Activated CD4-positive, alpha-beta T cell treated with anti-CD3 and anti-CD28 coated beads for 48 hours (primary cell): Measurements from ENCODE around the gene SOCS6.
"Not testable (repeated sequence)": the region's sequence is repeated elsewhere in the genome, so short reads cannot be mapped to it uniquely, and the experiment has no call there.

Source experiments
- DNase-seq: peaks from one replicate; pipeline ENCODE4 v3.0.0-alpha.2; 2020

The SOCS6 gene

DNA sequence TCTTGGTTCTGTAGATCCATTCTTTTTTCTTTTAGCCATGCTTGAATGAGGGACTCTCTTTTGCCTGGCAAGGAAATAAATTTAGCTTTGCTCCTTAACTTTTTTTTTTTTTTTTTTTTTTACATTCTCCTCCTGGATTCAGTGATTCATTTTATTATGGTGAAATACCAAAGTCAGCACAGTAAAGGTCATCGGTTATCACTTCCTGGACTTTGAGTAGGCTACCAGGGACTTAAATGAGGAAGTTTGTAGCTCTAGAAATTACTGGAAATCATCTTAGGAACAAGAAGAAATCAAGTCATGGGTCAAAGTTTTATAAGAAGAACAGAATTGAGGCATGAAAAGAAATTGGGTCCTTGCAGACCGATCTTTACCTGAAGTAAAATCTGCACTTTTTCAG lies 75.0 kb downstream of the SOCS6 start:
- no peak for DNase-seq

DNA sequence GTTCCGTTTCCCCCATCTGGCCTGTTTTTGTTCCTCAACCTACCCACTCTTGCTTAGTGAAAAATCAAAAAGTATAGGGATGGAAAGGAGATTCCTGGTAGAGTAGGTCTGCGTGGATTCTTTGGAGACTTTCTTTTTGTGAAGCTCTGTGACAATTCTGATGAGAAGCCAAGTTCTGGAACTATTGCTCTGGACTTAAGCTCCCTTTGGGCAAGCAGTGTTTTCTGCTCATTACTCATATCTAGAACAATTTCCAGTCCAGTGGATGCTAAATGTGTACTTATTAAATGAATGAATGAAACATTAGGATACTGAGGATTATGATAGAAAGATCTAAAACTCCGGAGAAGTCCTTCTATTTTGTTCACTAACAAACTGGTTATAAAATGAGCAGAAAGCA lies 76.5 kb downstream of the SOCS6 start:
- DNase-seq = no peak

DNA sequence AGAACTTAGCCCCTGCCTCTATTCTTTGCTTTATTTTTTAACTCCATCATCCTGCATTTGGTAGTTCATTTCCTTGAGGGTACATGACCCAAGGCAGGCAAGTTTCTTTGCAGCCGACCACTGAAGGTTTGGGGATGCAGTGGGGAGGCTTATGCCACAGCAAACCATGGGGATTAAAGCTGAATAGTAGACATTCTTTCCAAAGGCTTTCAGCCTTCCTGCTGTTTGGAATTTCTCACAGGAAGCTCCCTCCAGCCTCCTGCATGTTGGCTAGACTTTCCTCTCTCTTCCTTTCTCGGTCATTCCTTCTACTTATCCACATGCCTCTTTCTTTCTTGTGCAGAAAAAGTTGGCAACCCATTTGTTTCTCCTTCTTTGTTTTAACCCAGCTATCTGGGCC lies 77.3 kb downstream of the SOCS6 start:
- no peak for DNase-seq

DNA sequence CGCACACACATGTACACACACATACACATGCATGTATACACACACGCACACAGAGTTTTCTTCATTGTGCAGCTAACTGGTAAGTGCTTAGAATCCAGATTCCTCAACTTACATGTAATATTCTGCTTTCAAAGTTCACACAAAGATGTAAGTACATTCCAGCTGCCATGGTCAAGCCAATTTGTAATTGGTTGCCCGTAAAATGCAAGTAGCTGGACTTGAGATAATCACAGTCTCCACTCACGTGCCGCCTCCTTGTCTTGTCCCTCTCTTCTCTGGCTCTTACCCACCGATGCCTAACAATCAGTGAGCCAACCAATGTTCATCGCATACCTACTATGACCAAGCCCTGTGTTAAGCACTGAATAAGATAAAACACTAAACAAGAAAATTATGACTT lies 77.8 kb downstream of the SOCS6 start:
- no peak for DNase-seq

DNA sequence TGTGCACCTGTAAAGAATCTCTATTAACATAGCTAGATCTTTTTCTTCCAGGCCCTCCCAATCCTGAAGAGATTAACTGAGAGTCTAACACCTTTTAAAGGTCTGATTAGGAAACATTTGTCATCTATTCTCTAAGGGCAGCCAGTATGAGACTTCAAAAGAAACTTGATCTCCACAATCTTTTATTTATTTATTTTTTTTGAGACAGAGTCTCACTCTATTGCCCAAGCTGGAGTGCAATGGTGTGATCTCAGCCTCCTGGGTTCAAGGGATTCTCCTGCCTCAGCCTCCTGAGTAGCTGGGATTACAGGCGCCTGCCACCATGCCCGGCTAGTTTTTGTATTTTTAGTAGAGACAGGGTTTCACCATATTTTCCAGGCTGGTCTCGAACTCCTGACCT lies 78.5 kb downstream of the SOCS6 start:
- DNase-seq = not testable (repeated sequence)

DNA sequence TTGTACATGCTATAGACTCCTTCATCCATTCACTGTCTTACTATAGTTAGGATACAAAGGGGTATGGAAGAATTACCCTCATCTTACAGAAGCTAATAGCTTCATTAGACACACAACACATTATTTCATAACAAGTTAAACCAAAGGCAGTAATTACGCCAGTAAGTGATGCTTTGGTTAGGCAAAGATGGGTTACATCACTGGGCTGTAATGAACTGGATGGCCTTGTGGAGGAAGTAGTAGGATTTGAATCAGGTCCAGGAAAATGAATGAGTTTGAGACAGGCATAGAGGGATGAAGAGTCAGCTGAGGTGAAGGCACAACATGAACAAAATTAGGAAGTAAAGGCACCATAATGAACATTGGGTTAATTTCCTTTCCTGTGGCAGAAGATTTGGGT lies 80.1 kb downstream of the SOCS6 start:
- DNase-seq = no peak

DNA sequence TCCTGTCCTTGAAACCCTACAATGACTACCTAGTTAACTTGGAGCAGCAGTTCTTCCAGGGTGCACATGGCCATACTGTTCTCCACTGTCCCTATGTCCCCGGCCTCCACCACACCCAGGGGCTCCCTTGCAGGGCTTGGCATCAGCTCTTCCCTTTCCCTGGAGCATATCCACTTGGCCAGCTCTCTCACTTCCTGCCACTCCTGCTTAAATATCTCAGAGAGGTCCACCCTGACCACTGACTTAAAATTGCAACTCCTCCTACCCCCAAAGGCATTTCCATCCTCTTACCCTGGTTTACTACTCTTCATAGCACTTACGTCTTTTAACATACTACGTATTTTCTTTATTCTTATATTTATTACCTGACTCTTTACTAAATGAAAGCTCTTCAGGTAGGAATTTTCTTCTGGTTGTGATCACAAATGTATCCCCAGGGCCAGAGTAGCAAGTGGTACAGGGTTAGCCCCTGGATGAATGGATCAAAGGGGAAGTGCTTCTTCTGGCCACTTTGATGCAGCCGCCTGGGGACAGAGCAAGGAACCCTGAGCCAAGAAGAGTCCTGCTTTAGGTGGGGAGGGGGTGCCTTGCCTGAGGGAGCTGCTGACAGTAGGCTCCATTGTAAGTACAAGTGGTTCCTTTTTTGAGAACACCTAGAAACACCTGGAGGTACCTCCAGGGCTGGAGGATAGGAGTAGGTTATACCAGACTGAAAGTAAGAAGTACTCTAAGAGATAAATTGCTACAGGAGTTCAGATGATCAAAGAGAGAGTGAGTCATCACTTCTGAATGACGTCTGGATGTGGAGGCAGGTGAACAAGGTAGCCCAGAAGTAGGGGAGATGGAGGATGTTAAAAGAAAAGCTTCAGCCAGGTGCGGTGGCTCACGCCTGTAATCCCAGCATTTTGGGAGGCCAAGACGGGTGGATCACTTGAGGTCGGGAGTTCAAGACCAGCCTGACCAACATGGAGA lies 82.2 kb downstream of the SOCS6 start:
- DNase-seq = no peak

DNA sequence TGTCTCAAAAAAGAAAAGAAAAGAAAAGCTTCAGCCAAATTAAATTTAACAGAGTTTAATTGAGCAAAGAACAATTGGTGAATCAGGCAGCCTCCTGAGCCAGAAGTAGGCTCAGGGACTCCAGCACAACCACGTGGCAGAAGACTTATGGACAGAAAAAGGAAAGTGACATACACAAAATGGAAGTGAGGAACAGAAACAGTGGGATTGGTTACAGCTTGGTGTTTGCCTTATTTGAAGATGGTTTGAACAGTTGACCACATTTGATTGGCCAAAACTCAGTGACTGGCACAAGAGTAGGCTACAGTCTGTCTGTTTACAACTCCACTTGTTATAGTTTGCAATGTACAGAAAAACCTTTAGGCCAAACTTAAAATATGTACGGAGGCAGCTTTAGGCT lies 83.1 kb downstream of the SOCS6 start:
- no peak for DNase-seq

DNA sequence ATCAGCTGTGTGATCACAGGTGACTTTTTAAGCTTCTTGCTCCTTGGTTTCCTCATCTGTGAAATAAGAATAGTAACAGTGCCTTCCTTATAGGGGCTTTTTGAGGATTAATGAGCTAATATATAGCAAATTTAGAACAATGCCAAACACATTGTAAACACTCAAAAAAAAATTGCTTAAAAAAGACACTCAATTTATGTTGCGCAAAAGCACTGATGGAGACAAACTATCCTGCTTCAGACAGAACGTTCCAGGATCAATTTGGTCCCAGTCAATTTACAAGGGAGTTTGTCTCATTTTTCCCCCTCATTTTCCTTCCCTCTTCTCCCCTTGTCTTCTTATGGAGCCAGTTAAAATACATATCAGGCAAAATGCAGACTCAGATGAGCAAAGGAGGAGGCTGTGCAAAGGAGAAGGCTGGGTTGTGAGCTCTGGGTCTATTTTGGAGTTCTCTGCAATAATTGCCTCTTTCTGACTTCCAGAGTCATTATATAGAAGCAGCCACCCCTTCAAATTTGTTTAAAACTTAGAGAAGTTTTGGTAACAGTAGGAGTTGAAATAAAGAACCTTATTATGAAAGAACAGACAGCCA lies 83.7 kb downstream of the SOCS6 start:
- DNase-seq = no peak

DNA sequence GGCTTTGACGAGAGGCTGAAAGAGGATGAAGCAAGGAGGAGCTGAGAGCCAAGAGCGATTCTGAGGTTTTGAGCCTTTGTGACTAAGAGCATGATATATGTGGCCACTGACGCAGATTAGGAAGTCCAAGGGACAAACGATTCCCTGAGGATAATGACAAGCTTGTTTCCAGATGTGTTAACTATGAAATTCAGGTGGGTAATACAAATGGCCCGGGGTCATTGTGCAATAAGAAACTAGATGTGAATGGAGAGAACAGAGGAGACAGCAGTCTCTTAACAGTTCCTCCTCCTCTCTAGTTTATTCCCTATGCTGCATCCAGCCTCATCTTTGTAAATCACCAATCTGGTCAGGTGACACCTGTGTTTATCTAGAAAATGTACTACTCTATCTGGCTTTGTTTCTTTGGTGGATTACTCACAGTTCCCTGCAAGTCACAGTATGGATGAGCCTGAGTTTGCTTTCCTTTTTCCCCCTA lies 84.2 kb downstream of the SOCS6 start:
- no peak for DNase-seq

DNA sequence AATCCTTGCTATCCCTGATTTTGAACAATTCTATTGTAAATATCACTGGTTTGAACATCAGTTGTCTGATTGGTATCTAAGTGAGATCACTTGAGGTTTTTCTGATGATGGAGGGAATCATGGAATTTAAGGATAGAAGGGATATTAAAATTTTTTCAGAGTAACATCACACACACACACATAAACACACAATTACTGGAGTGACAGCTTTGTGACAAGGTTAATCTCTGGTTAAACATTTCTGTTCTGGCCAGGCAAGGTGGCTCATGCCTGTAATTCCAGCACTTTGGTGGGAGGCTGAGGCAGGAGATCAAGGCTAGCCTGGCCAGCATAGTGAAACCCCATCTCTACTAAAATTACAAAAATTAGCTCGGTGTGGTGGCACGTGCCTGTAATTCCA lies 85.3 kb downstream of the SOCS6 start:
- no peak for DNase-seq

DNA sequence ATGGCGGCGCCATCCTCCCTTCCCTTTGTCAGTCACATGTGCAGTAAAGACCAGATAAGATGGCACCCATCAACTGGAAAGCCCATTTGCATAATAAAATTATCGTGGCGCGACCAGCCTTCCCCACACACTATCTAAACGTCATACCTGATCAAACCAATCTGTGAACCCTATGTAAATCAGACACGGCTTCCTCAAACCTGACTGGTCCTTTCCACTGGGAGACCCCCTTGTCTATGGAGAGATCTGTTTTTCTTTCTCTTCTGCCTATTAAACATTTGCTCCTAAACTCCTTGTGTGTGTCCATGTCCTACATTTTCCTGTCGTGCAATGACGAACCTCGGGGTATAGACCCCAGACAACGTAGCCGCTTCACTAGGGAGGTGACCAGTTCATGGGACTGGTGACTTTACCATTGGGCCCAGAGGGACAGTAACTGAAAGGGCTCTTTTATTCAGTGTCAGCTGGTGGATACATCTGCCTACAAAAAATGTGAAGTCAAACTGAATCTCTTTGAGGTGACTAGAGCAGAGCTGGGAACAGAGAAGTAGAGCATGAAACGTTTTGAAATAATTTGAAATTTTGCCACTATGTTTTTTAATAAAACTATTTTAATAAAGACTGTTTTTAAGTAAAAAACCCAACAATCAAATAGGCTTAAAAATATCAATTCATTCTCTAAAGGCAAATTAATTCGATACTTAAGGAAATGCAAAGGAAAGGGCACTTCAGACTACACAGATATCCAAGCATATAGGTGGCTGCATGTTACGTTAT lies 87.5 kb downstream of the SOCS6 start:
- DNase-seq = no peak

DNA sequence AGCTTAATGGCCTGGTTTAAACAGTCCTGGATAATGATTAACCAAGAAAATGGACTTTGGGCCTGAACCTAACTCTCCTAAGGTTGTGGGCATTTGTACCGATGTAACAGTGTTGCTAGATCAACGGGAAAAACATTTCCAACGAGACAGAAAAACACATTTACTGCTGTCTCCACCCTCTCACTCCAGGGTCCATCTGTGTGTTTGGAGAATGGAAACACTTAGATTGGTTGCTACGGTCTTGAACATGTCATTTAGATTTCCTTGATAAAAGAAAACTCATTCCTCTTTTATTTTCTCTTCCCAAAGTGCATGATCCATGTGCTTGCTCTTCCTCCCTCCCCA lies 88.0 kb downstream of the SOCS6 start:
- no peak for DNase-seq

DNA sequence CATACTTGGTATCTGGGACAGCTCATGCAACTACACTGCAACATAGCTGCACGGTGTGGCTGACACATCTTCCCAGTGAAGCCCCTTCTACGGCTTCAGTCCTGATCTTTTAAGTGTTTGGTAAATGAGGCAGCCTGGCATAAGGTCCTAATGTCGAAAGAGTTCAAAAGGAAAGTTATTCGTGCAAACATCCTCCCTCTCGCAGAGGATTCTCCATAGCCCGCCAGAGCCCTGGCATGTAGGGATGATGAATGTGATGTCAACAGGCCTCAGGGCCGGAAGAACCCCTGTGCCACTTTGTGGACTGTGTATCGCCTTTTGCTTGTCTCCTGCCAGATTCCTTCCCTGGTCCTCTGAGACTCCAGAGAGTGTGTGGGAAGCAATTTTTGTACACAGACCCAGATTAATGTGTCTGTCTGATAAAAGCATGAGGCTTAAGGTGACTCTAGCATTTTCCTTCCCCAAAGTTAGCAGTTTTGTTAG lies 88.5 kb downstream of the SOCS6 start:
- DNase-seq = no peak

DNA sequence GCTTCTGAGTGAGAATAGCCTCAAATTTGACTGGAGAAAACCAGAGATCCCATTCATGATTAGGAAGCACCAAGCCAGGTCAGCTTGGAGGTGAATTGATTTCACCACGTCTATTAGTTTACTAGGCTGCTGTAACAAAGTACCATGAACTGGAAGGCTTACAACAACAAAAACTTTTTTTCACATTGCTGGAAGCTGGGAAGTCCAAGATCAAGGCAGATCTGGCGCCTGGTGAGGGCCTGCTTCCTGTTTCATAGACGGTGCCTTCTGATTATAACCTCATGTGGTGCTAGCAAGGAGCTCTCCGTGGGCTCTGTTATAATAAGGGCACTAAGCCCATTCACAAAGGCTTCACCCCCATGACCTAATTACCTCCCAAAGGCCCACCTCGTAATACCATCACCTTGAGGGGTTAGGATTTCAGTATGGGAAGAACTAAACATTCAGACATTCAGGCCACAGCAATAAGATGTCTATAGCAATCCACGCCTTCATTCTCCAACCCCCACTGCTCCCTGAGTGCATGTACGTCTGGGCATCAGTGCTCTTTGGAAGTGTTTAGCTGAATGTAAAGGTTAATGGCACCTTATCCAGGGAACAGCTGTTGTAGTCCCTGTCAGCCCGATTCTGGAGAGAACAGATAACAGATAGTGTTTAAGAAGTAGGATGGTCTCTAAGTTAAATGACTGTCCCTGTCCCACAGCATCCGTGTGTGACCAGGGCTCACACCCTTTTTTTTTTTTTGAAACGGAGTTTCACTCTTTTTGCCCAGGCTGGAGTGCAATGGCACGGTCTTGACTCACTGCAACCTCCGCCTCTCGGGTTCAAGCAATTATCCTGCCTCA lies 89.2 kb downstream of the SOCS6 start:
- no peak for DNase-seq
